Vagina (tissue), 2 donors: ENCODE results near the gene MAP3K20. TPM values are rescaled to one million over a fixed set of nuclear protein-coding genes. Genes with fewer than 3 reads are reported as not detected.

Experiments used
- DNase-seq, 2 donors: peaks; one replicate each; pipeline ENCODE4 v3.0.0-alpha.2; 2017; ENCODE audit errors: extremely low spot score in 2 of 2
- H3K27ac ChIP-seq: fragments of 200-600 bp; sonication (generic); one replicate; pipeline ENCODE4 v1.5.1; 2019
- H3K27me3 ChIP-seq: fragments of 200-600 bp; sonication (generic); one replicate; pipeline ENCODE4 v1.5.1; 2019
- H3K36me3 ChIP-seq, 2 donors: fragments of 200-600 bp; sonication (generic); one replicate each; pipeline ENCODE4 v1.5.1; 2017 to 2019
- H3K4me1 ChIP-seq: fragments of 200-600 bp; sonication (generic); one replicate; pipeline ENCODE4 v1.5.1; 2019
- H3K4me3 ChIP-seq, 2 donors: fragments of 200-600 bp; sonication (generic); 1 replicate in 1 of 2; 2 replicates in 1 of 2; pipeline ENCODE4 v1.5.1; 2016 to 2019
- H3K9me3 ChIP-seq: fragments of 200-600 bp; sonication (generic); one replicate; pipeline ENCODE4 v1.5.1; 2019
- CTCF ChIP-seq, 3 experiments: fragments of 450-650 bp in 2 of 3; fragments of 200-600 bp in 1 of 3; sonication (generic) in 1 of 3; IDR thresholded peaks; one replicate each; pipeline ENCODE4 v1.5.1; 2017 to 2019; ENCODE audit warnings: antibody characterized with exemption in 3 of 3, mild to moderate bottlenecking in 2 of 3, moderate library complexity in 2 of 3
- POLR2A ChIP-seq, 2 donors: fragments of 450-650 bp; IDR thresholded peaks; one replicate each; pipeline ENCODE4 v1.6.1; 2017; ENCODE audit warnings: antibody characterized with exemption in 2 of 2, mild to moderate bottlenecking in 2 of 2, moderate library complexity in 2 of 2
- POLR2AphosphoS5 ChIP-seq, 2 donors: sonication (generic); formaldehyde crosslinking; IDR thresholded peaks; one replicate each; pipeline ENCODE4 v1.9.0; 2017; ENCODE audit warnings: antibody characterized with exemption in 2 of 2, mild to moderate bottlenecking in 2 of 2, low read depth in 1 of 2; ENCODE audit not compliant: insufficient read depth in 1 of 2
- intact Hi-C: fragments of 100-400 bp; cut with DNase I; formaldehyde crosslinking; loops from one replicate; pipeline ENCODE4 v1.15.1; 2023
- total RNA-seq: library from RNA; depleted of rRNA; stranded (reverse); fragments of >200 nt; gene quantifications from one replicate; pipeline ENCODE4 v1.2.3, GENCODE V29; 2016

Gene MAP3K20
- total RNA-seq, 1 donor from 2014 or later: 59.4 TPM

GRCh38 chr2:173287594-173287993 lies 211.9 kb downstream of the MAP3K20 start:
- H3K4me1 ChIP-seq: no peaks in the 10 kb centered on the region
- no peak overlapping the region for H3K4me3 ChIP-seq
- TF ChIP-seq CTCF (IDR thresholded peaks at IDR 0.05) (no peak), POLR2AphosphoS5 (IDR thresholded peaks at IDR 0.05; ENCODE audit: insufficient read depth in 1 of 2, low read depth in 1 of 2) (no peak), POLR2A (IDR thresholded peaks at IDR 0.05) (no peak)
- H3K27ac ChIP-seq: no peak overlapping the region
- no peaks in the 10 kb centered on the region for H3K27me3 ChIP-seq
- DNase-seq: no peak
- no peaks in the 10 kb centered on the region for H3K36me3 ChIP-seq
- H3K9me3 ChIP-seq: no peaks in the 10 kb centered on the region
- intact Hi-C loops: no loop called here

- DNase-seq: no peak
- no peak for TF ChIP-seq CTCF (IDR thresholded peaks at IDR 0.05)
- TF ChIP-seq POLR2AphosphoS5 (IDR thresholded peaks at IDR 0.05; ENCODE audit: insufficient read depth in 1 of 2, low read depth in 1 of 2): no peak
- TF ChIP-seq POLR2A (IDR thresholded peaks at IDR 0.05): no peak
- intact Hi-C loops: no loop called here
These were observed 212.9 kb downstream of the MAP3K20 start for GRCh38 chr2:173288561-173288960.

GRCh38 chr2:173290046-173290445 lies 214.4 kb downstream of the MAP3K20 start:
- intact Hi-C loops: no loop called here
- H3K36me3 ChIP-seq: no peaks in the 10 kb centered on the region
- TF ChIP-seq POLR2AphosphoS5 (IDR thresholded peaks at IDR 0.05; ENCODE audit: insufficient read depth in 1 of 2, low read depth in 1 of 2): no peak
- TF ChIP-seq POLR2A (IDR thresholded peaks at IDR 0.05): no peak
- no peak for TF ChIP-seq CTCF (IDR thresholded peaks at IDR 0.05)

More at GRCh38 chr2:173288561-173288960, 212.9 kb downstream of the MAP3K20 start:
- no peaks in the 10 kb centered on the region for H3K36me3 ChIP-seq
- H3K4me1 ChIP-seq: no peaks in the 10 kb centered on the region
- no peaks in the 10 kb centered on the region for H3K9me3 ChIP-seq
- H3K27me3 ChIP-seq: no peaks in the 10 kb centered on the region
- H3K4me3 ChIP-seq: no peak overlapping the region
- peak overlapping the region; percentile 66 for H3K27ac ChIP-seq

GRCh38 chr2:173290518-173290917 lies 214.9 kb downstream of the MAP3K20 start:
- H3K36me3 ChIP-seq: no peaks in the 10 kb centered on the region
- no peak overlapping the region for H3K27ac ChIP-seq
- no peaks in the 10 kb centered on the region for H3K4me1 ChIP-seq
- no peaks in the 10 kb centered on the region for H3K9me3 ChIP-seq
- no peaks in the 10 kb centered on the region for H3K27me3 ChIP-seq
- H3K4me3 ChIP-seq: no peak overlapping the region
- TF ChIP-seq POLR2A (IDR thresholded peaks at IDR 0.05): no peak
- no peak for TF ChIP-seq POLR2AphosphoS5 (IDR thresholded peaks at IDR 0.05; ENCODE audit: insufficient read depth in 1 of 2, low read depth in 1 of 2)
- no peak for TF ChIP-seq CTCF (IDR thresholded peaks at IDR 0.05)
- intact Hi-C loops: no loop called here
- no peak for DNase-seq

More at GRCh38 chr2:173290046-173290445, 214.4 kb downstream of the MAP3K20 start:
- no peak overlapping the region for H3K27ac ChIP-seq
- H3K4me3 ChIP-seq: no peak overlapping the region
- no peaks in the 10 kb centered on the region for H3K27me3 ChIP-seq
- no peak for DNase-seq
- H3K4me1 ChIP-seq: no peaks in the 10 kb centered on the region
- no peaks in the 10 kb centered on the region for H3K9me3 ChIP-seq

GRCh38 chr2:173291412-173291811 lies 215.8 kb downstream of the MAP3K20 start:
- intact Hi-C loops: no loop called here
- Histone ChIP-seq H3K27me3 (no peaks in the 10 kb centered on the region), H3K9me3 (no peaks in the 10 kb centered on the region), H3K27ac (no peak overlapping the region), H3K4me3 (no peak overlapping the region), H3K36me3 (no peaks in the 10 kb centered on the region), H3K4me1 (no peaks in the 10 kb centered on the region)
- DNase-seq: no peak
- TF ChIP-seq POLR2A (IDR thresholded peaks at IDR 0.05) (no peak), CTCF (IDR thresholded peaks at IDR 0.05) (no peak), POLR2AphosphoS5 (IDR thresholded peaks at IDR 0.05; ENCODE audit: insufficient read depth in 1 of 2, low read depth in 1 of 2) (no peak)
